SU-DHL-6 (cell line): ENCODE measurements around the gene COX10.

Source experiments
- EZH2phosphoT487 ChIP-seq: fragments of 200-600 bp; sonication (generic), shearing (Covaris generic); conservative IDR thresholded peaks from 2 replicates; pipeline ENCODE4 v1.6.1; 2018; ENCODE audit warnings: mild to moderate bottlenecking, antibody characterized with exemption, low read length, moderate library complexity, mixed read lengths
- TF ChIP-seq, protein P1 (sequence below): fragments of 200-600 bp; sonication (generic); IDR thresholded peaks from one replicate; pipeline ENCODE4 v1.5.1; 2017; ENCODE audit warnings: antibody characterized with exemption, mild to moderate bottlenecking, low read length, moderate library complexity; ENCODE audit not compliant: insufficient read depth, poor library complexity, severe bottlenecking

DNA sequence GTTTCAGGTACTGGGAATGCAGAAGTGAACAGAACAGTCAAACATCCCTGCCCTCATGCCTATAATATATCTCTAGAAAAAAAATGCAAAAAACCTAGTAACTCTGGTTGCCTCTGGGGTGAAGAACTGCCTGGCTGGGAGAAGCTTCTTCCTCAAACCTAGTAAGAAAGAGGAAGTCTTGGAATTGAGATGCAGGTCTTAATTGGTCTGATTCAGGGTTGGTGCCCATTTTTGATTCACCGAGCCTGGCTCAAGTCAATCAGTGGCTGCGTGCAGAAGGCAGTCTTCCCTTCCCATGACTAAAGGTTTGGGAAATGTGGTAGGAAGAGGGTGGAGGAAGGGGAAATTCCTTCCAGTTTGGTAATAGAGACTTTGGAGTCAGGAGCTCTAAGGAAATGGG lies 145.0 kb downstream of the COX10 start:
- TF ChIP-seq, protein P1, sequence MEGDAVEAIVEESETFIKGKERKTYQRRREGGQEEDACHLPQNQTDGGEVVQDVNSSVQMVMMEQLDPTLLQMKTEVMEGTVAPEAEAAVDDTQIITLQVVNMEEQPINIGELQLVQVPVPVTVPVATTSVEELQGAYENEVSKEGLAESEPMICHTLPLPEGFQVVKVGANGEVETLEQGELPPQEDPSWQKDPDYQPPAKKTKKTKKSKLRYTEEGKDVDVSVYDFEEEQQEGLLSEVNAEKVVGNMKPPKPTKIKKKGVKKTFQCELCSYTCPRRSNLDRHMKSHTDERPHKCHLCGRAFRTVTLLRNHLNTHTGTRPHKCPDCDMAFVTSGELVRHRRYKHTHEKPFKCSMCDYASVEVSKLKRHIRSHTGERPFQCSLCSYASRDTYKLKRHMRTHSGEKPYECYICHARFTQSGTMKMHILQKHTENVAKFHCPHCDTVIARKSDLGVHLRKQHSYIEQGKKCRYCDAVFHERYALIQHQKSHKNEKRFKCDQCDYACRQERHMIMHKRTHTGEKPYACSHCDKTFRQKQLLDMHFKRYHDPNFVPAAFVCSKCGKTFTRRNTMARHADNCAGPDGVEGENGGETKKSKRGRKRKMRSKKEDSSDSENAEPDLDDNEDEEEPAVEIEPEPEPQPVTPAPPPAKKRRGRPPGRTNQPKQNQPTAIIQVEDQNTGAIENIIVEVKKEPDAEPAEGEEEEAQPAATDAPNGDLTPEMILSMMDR = no peak
- no peak for TF ChIP-seq EZH2phosphoT487
